Tibial artery (tissue), 4 donors: ENCODE measurements around the gene ARHGEF7.
A peak's percentile ranks its signal among the peaks of the same experiment; 100 is the strongest.

Experiments
- DNase-seq, 2 donors: peaks; one replicate each; pipeline ENCODE4 v3.0.0-alpha.2; 2019
- H3K27ac ChIP-seq, 2 donors: fragments of 200-600 bp; sonication (generic) in 1 of 2; 1 replicate in 1 of 2; 2 replicates in 1 of 2; pipeline ENCODE4 v1.5.1; 2018 to 2019; ENCODE audit warnings: mild to moderate bottlenecking in 1 of 2
- H3K27me3 ChIP-seq, 2 donors: fragments of 200-600 bp; sonication (generic) in 1 of 2; one replicate each; pipeline versions ENCODE4 v1.5.1 to v1.6.0; 2016 to 2019
- H3K36me3 ChIP-seq, 3 donors: fragments of 200-600 bp; sonication (generic) in 2 of 3; one replicate each; pipeline ENCODE4 v1.5.1; 2016 to 2019; ENCODE audit warnings: mild to moderate bottlenecking in 2 of 3
- H3K4me1 ChIP-seq, 4 donors: fragments of 200-600 bp; sonication (generic) in 2 of 4; 1 replicate in 3 of 4; 2 replicates in 1 of 4; pipeline ENCODE4 v1.5.1; 2016 to 2019
- H3K4me3 ChIP-seq, 2 donors: fragments of 200-600 bp; sonication (generic) in 1 of 2; 1 replicate in 1 of 2; 2 replicates in 1 of 2; pipeline ENCODE4 v1.5.1; 2018 to 2019; ENCODE audit warnings: mild to moderate bottlenecking in 2 of 2
- H3K9me3 ChIP-seq, 3 donors: fragments of 200-600 bp; sonication (generic) in 1 of 3; one replicate each; pipeline ENCODE4 v1.5.1; 2016 to 2019
- intact Hi-C: fragments of 100-400 bp; cut with DNase I; formaldehyde crosslinking; loops from one replicate; pipeline ENCODE4 v1.15.0; 2023; ENCODE audit warnings: low total_unique reads
- TF ChIP-seq, protein P1 (sequence below), 2 experiments: fragments of 200-600 bp in 1 of 2; fragments of 450-650 bp in 1 of 2; IDR thresholded peaks; one replicate each; pipeline ENCODE4 v1.5.1; 2017 to 2019; ENCODE audit warnings: antibody characterized with exemption in 2 of 2, mild to moderate bottlenecking in 1 of 2, moderate library complexity in 1 of 2

ARHGEF7 gene

DNA sequence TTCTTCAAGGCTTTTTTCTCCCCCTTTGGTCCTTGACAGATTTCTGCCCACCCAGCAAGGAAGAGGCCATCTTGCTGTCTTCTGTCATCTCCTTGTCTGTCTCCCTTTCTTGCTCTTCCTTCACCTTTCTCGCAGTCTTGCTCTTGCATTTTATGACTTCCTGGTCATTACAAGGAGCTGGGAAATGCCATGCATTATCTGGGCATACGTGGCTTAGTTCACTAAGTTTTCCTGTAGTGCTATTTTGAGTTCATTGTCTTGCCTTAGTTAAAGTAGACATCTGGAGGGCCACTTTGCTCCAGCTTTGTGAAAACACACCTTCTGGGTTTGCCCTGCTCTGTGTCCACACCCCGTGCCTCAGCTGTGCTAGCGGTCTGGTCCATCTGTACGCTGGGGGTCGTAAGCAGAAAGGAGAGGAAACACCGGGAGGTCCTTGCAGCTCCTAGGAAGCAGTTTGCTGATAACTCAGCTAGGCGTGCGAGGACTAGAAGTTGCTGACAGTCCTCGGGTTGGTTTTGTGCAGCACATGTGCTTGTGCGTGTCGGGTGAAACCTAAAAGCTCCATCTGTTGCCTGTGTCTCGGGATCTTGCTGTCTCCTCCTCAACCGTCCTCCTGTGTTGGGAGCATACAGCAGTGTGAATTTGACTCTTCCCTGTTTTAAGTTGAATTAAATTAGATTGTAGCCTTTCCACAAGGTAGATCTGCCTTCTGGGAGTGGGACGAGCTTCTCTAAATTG lies 59.4 kb downstream of the ARHGEF7 start:
- intact Hi-C loops, result no loop called here
- TF ChIP-seq, protein P1, sequence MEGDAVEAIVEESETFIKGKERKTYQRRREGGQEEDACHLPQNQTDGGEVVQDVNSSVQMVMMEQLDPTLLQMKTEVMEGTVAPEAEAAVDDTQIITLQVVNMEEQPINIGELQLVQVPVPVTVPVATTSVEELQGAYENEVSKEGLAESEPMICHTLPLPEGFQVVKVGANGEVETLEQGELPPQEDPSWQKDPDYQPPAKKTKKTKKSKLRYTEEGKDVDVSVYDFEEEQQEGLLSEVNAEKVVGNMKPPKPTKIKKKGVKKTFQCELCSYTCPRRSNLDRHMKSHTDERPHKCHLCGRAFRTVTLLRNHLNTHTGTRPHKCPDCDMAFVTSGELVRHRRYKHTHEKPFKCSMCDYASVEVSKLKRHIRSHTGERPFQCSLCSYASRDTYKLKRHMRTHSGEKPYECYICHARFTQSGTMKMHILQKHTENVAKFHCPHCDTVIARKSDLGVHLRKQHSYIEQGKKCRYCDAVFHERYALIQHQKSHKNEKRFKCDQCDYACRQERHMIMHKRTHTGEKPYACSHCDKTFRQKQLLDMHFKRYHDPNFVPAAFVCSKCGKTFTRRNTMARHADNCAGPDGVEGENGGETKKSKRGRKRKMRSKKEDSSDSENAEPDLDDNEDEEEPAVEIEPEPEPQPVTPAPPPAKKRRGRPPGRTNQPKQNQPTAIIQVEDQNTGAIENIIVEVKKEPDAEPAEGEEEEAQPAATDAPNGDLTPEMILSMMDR (IDR thresholded peaks at IDR 0.05), result no peak
- Histone ChIP-seq H3K4me3 (no peak overlapping the region), H3K4me1 (peaks cover 9 to 94% (median 58%) of the 10 kb centered on the region in 4 donors), H3K27ac (peak overlapping the region; percentile 84 to 91), H3K27me3 (no peaks in the 10 kb centered on the region), H3K36me3 (no peaks in the 10 kb centered on the region), H3K9me3 (no peaks in the 10 kb centered on the region)
- DNase-seq, result no peak

DNA sequence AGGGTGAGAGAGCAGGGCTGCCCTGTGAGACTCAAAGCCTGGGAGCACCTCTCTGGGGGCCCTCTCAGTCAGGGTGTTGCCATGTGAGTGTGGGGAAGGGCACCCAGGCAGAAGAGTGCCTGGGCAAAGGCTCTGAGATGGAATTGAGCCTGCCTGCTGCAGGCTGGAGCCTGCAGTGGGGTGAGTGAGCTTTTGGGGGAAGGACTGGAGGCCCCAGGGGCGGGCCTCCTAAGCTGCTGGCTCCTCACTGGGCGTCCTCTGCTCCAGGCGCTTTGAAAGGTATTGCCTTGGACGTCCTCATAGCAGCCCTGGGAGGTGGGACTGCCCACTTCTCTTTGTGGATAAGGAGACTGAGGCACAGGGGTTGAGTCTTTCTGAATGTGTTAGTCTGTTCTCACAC lies 60.3 kb downstream of the ARHGEF7 start:
- Histone ChIP-seq H3K4me1 (peaks cover 9 to 100% (median 65%) of the 10 kb centered on the region in 4 donors), H3K4me3 (no peak overlapping the region), H3K27me3 (no peaks in the 10 kb centered on the region), H3K36me3 (no peaks in the 10 kb centered on the region), H3K27ac (peak overlapping the region; percentile 84 to 91), H3K9me3 (no peaks in the 10 kb centered on the region)
- TF ChIP-seq, protein P1 (IDR thresholded peaks at IDR 0.05), result no peak
- intact Hi-C loops, result no loop called here
- DNase-seq, result no peak

- Histone ChIP-seq H3K9me3 (no peaks in the 10 kb centered on the region), H3K27me3 (no peaks in the 10 kb centered on the region), H3K4me3 (no peak overlapping the region), H3K4me1 (peaks cover 9 to 100% (median 65%) of the 10 kb centered on the region in 4 donors), H3K36me3 (no peaks in the 10 kb centered on the region), H3K27ac (peak overlapping the region; percentile 84 to 91)
- TF ChIP-seq, protein P1 (IDR thresholded peaks at IDR 0.05), result no peak
- intact Hi-C loops, result no loop called here
- DNase-seq, result no peak
Observed at GRCh38 chr13:111175935-111176334, 60.8 kb downstream of the ARHGEF7 start.

GRCh38 chr13:111176421-111176820 lies 61.3 kb downstream of the ARHGEF7 start:
- Histone ChIP-seq H3K27me3 (no peaks in the 10 kb centered on the region), H3K4me3 (no peak overlapping the region), H3K27ac (peak overlapping the region; percentile 84 to 91), H3K4me1 (peaks cover 9 to 100% (median 65%) of the 10 kb centered on the region in 4 donors), H3K9me3 (no peaks in the 10 kb centered on the region), H3K36me3 (no peaks in the 10 kb centered on the region)
- TF ChIP-seq, protein P1 (IDR thresholded peaks at IDR 0.05), result no peak
- DNase-seq, result no peak
- intact Hi-C loops, result no loop called here

GRCh38 chr13:111177081-111177711 lies 62.1 kb downstream of the ARHGEF7 start:
- H3K36me3 ChIP-seq, result no peaks in the 10 kb centered on the region
- no peaks in the 10 kb centered on the region for H3K27me3 ChIP-seq
- TF ChIP-seq, protein P1 (IDR thresholded peaks at IDR 0.05), result no peak
- peak; percentile 40 to 88 for DNase-seq
- no peaks in the 10 kb centered on the region for H3K9me3 ChIP-seq
- peaks cover 9 to 100% (median 61%) of the 10 kb centered on the region in 4 donors for H3K4me1 ChIP-seq
- intact Hi-C loops, result no loop called here
- peak overlapping the region; percentile 84 to 91 for H3K27ac ChIP-seq
- peak overlapping the region in 1 of 2 donors; percentile 5 for H3K4me3 ChIP-seq
